Measurements from ENCODE around the gene NAT14. TPM values are rescaled to one million over a fixed set of nuclear protein-coding genes. Genes with fewer than 3 reads are reported as not detected.

NAT14 gene
- total and polyA plus RNA-seq, 8 donors: 4.3 to 22.1 (median 8.7) TPM; not detected in 3

- Histone ChIP-seq H3K9me3 (no peaks in the 10 kb centered on the region), H3K4me1 (peaks cover 22 to 24% (median 22%) of the 10 kb centered on the region in 4 donors), H3K4me3 (peak overlapping the region in 3 of 4 donors; percentile 21 to 35 (median 22)), H3K27ac (no peak overlapping the region), H3K36me3 (peaks cover 0 to 26% (median 20%) of the 10 kb centered on the region in 4 donors), H3K27me3 (peaks cover 18 to 59% (median 34%) of the 10 kb centered on the region in 3 donors)
- DNase-seq: no peak
- intact Hi-C loops (cut with DNase I; ENCODE audit: low total_unique reads): no loop called here
- 1 to 2% (median 2%) methylated on average over 28 to 79 of the region's 80 CpGs for WGBS, 5 donors
- TF ChIP-seq CTCF (IDR thresholded peaks at IDR 0.05) (no peak), POLR2AphosphoS5 (IDR thresholded peaks at IDR 0.05) (no peak), POLR2A (IDR thresholded peaks at IDR 0.05) (no peak), EP300 (IDR thresholded peaks at IDR 0.05) (no peak)
Observed at GRCh38 chr19:55451163-55451964, 33.6 kb upstream of the NAT14 start.

- DNase-seq: peak in 1 of 2 donors; percentile 72
- Histone ChIP-seq H3K36me3 (peaks cover 0 to 34% (median 25%) of the 10 kb centered on the region in 4 donors), H3K4me3 (peak overlapping the region in 3 of 4 donors; percentile 21 to 35 (median 22)), H3K4me1 (peaks cover 22 to 24% (median 22%) of the 10 kb centered on the region in 4 donors), H3K27ac (no peak overlapping the region), H3K27me3 (peaks cover 18 to 51% (median 34%) of the 10 kb centered on the region in 3 donors), H3K9me3 (no peaks in the 10 kb centered on the region)
- TF ChIP-seq POLR2A (IDR thresholded peaks at IDR 0.05) (no peak), CTCF (IDR thresholded peaks at IDR 0.05) (no peak), EP300 (IDR thresholded peaks at IDR 0.05) (no peak), POLR2AphosphoS5 (IDR thresholded peaks at IDR 0.05) (no peak)
- intact Hi-C loops (cut with DNase I; ENCODE audit: low total_unique reads): no loop called here
- 3 to 6% (median 5%) methylated on average over 35 to 57 of the region's 57 CpGs for WGBS, 5 donors
Observed at GRCh38 chr19:55451965-55452748, 32.8 kb upstream of the NAT14 start.

GRCh38 chr19:55452749-55453346, 32.1 kb upstream of the NAT14 start:
- Histone ChIP-seq H3K36me3 (peaks cover 0 to 34% (median 25%) of the 10 kb centered on the region in 4 donors), H3K4me1 (peaks cover 22 to 24% (median 22%) of the 10 kb centered on the region in 4 donors), H3K27ac (no peak overlapping the region), H3K4me3 (peak overlapping the region in 2 of 4 donors; percentile 21 to 35), H3K9me3 (no peaks in the 10 kb centered on the region), H3K27me3 (peaks cover 18 to 44% (median 34%) of the 10 kb centered on the region in 3 donors)
- DNase-seq: peak; percentile 49 to 94
- 15 to 29% (median 20%) methylated on average over 19 to 34 of the region's 34 CpGs for WGBS, 5 donors
- TF ChIP-seq POLR2A (IDR thresholded peaks at IDR 0.05): no peak
- peak in 1 of 7 experiments; percentile 10 for TF ChIP-seq CTCF (IDR thresholded peaks at IDR 0.05)
- TF ChIP-seq EP300 (IDR thresholded peaks at IDR 0.05): no peak
- no peak for TF ChIP-seq POLR2AphosphoS5 (IDR thresholded peaks at IDR 0.05)
- intact Hi-C loops (cut with DNase I; ENCODE audit: low total_unique reads): no loop called here

Data from stomach (tissue), 9 donors.